AG04450 (cell line): ENCODE data around the gene LGALS12. TPM values are rescaled to one million over a fixed set of nuclear protein-coding genes. Genes with fewer than 3 reads are reported as not detected.

Experiments
- CTCF ChIA-PET: fragments of 300-600, 350-600 bp; formaldehyde crosslinking; extraction: SDS; loops from one replicate; lab custom pipeline; 2022; ENCODE audit warnings: antibody characterized with exemption, inconsistent platforms; lab: Charles Lee
- POLR2A ChIA-PET: fragments of 350-600 bp; formaldehyde crosslinking; extraction: SDS; loops from one replicate; lab custom pipeline; 2021; ENCODE audit warnings: antibody characterized with exemption, inconsistent platforms; lab: Yijun Ruan, JAX
- DNase-seq: peaks from one replicate; pipeline ENCODE4 v3.0.0-alpha.2; 2011; ENCODE audit warnings: low read depth, low spot score
- H3K27ac ChIP-seq: one replicate; pipeline ENCODE4 v1.5.1; 2012; ENCODE audit warnings: low read depth, low read length, control low read depth
- H3K27me3 ChIP-seq: one replicate; pipeline ENCODE4 v1.6.0; 2012; ENCODE audit warnings: low read length; ENCODE audit not compliant: control insufficient read depth, insufficient read depth
- H3K4me3 ChIP-seq: 2 replicates; pipeline ENCODE4 v1.5.1; 2011; ENCODE audit warnings: mild to moderate bottlenecking, low read depth, low read length, control low read depth
- H3K9me3 ChIP-seq: 2 replicates; pipeline ENCODE4 v1.5.1; 2012; ENCODE audit warnings: low read length; ENCODE audit not compliant: control insufficient read depth, insufficient read depth
- polyA minus RNA-seq: library from RNA; depleted of rRNA, polyadenylated mRNA; stranded (reverse); fragments of >200 nt; gene quantifications from 2 replicates; pipeline ENCODE4 v1.2.3, GENCODE V29; 2011; rRNA and poly(A)+ RNA removed
- polyA plus RNA-seq: library from polyadenylated mRNA; depleted of rRNA; stranded (reverse); fragments of >200 nt; gene quantifications from 2 replicates; pipeline ENCODE4 v1.2.3, GENCODE V29; 2011; rRNA removed
- TF ChIP-seq, protein P1 (sequence below): IDR thresholded peaks from 2 replicates; pipeline ENCODE4 v1.5.1; 2011; ENCODE audit warnings: low read depth, low read length, control low read depth, inconsistent platforms

Gene LGALS12, protein sequence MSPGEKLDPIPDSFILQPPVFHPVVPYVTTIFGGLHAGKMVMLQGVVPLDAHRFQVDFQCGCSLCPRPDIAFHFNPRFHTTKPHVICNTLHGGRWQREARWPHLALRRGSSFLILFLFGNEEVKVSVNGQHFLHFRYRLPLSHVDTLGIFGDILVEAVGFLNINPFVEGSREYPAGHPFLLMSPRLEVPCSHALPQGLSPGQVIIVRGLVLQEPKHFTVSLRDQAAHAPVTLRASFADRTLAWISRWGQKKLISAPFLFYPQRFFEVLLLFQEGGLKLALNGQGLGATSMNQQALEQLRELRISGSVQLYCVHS
- polyA plus RNA-seq: not detected in 2 replicates
- polyA minus RNA-seq: not detected in 2 replicates

DNA sequence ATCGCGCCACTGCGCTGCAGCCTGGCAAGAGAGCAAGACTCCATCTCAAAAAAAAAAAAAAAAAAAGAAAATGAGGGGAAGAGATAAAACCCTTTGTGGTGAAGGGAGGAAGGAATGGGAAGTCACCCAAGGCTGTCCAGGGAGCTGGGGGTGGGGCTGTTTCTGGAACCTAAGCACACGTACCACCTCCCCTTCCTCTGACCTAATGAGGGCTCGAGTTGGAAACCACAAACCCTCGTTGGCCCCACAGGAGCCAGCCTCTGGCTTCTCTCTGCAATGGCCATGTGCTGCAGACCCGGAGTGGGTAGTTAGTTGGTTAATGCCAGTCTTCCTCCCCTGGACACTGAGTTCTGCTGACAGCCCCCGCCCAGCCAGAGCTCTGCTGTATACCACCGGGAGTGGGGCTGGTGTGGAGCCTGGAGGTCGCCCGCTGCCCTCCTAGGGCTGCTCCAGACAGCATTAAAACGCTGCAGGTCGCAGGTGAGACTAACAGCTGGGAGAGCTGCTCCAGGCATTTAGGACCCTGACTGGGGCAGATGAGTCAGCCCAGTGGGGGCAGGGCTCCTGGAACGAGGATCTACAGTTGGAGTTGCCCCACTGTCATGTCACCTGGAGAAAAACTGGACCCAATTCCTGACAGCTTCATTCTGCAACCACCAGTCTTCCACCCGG is at the start of gene LGALS12:
LGALS12 (plus strand) TSS at position 228 of the 672 bp plus-strand sequence; CDS start at position 603, 375 bp downstream.
- TF ChIP-seq, protein P1, sequence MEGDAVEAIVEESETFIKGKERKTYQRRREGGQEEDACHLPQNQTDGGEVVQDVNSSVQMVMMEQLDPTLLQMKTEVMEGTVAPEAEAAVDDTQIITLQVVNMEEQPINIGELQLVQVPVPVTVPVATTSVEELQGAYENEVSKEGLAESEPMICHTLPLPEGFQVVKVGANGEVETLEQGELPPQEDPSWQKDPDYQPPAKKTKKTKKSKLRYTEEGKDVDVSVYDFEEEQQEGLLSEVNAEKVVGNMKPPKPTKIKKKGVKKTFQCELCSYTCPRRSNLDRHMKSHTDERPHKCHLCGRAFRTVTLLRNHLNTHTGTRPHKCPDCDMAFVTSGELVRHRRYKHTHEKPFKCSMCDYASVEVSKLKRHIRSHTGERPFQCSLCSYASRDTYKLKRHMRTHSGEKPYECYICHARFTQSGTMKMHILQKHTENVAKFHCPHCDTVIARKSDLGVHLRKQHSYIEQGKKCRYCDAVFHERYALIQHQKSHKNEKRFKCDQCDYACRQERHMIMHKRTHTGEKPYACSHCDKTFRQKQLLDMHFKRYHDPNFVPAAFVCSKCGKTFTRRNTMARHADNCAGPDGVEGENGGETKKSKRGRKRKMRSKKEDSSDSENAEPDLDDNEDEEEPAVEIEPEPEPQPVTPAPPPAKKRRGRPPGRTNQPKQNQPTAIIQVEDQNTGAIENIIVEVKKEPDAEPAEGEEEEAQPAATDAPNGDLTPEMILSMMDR: no peak
- Histone ChIP-seq H3K27me3 (peaks cover 7% of the 10 kb centered on the region), H3K27ac (no peak within 1 kb of the TSS), H3K9me3 (no peaks in the 10 kb centered on the region; the same call in 1 of the 2 replicates), H3K4me3 (no peak within 1 kb of the TSS)
- ChIA-PET CTCF (interaction anchor here (0.7 to 2.1 kb wide), 2 partner anchors 16 to 27 kb away, joined by 4 to 8 read pairs; no protein-coding TSS in a partner anchor), POLR2A (no interaction called here)
- DNase-seq: no peak

DNA sequence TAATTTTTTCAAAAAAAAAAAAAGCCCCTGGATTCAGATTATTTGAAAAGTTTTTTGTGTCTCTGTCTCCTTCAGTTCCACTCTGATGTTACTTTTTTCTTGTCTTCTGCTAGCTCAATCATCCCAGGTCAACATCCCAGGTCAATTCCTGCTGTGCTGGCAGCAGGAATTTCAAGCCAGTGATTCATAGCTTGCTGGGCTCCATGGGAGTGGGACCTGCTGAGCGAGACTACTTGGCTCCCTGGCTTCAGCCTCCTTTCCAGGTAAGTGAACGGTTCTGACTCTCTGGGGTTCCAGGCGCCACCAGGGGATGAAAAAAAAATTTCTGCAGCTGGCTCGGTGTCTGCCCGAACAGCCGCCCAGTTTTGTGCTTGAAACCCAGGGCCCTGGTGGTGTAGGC is 46.3 kb upstream of the LGALS12 start:
- Histone ChIP-seq H3K27ac (no peak overlapping the region), H3K27me3 (peaks cover 2% of the 10 kb centered on the region), H3K4me3 (no peak overlapping the region), H3K9me3 (no peaks in the 10 kb centered on the region)
- TF ChIP-seq, protein P1: no peak
- DNase-seq: no peak
- ChIA-PET CTCF (no interaction called here), POLR2A (no interaction called here)

DNA sequence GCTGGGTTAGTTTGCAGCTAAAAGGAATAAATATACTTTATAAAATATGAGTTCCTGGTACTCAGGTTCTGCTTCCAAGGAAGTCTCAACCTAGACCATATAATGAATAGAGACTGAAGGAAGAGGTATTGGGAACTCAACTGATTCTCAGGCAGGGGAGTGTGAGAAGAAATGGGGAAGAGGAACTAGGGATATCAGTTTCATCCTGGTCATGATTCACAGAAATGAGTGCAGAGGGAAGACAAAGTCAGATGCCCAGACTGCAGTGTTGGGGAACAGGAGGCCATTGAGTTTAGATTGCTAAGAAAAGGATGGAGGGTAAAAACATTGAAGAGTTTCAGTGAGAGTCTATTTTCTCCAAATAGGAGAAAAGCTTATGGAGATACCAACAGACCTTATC is 43.7 kb upstream of the LGALS12 start:
- no peak overlapping the region for H3K4me3 ChIP-seq
- no peak overlapping the region for H3K27ac ChIP-seq
- CTCF ChIA-PET: no interaction called here
- H3K27me3 ChIP-seq: peaks cover 4% of the 10 kb centered on the region
- POLR2A ChIA-PET: no interaction called here
- H3K9me3 ChIP-seq: no peaks in the 10 kb centered on the region
- TF ChIP-seq, protein P1: no peak
- no peak for DNase-seq

DNA sequence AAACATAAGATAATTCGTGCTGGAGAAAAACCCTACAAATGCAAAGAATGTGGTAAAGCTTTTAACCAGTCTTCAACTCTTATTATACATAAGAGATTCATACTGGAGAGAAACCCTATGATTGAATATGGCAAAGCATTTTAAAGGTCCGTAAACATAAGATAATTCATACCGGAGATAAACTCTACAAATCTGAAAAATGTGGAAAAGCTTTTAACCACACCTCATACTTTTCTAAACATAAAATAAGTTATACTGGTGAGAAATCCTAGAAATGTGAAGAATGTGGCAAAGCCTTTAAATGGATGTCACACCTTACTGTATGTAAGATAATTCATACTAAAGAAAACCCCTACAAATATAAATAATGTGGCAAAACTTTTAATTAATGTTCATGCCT is 35.6 kb upstream of the LGALS12 start:
- TF ChIP-seq, protein P1: no peak
- Histone ChIP-seq H3K9me3 (no peaks in the 10 kb centered on the region), H3K4me3 (no peak overlapping the region), H3K27me3 (peaks cover 2% of the 10 kb centered on the region), H3K27ac (no peak overlapping the region)
- DNase-seq: no peak
- POLR2A ChIA-PET: no interaction called here
- CTCF ChIA-PET: no interaction called here

DNA sequence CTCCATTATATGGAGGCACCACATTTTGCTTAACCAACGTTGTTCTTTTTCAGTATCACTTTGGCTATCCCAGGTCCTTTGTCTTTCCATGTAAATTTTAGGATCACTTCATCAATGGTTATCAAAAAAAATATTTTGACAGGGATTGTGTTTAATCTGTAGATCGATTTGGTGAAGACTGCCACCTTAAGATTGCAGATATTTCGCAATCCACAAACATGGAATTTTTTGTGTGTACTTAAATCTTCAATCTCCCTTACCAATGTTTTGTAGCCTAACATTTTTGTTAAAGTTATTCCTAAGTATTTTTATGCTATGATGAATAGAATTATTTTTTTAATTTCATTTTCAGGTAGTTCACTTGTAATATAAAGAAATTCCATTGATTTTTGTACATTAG is 33.5 kb upstream of the LGALS12 start:
- no peak overlapping the region for H3K27ac ChIP-seq
- TF ChIP-seq, protein P1: no peak
- H3K9me3 ChIP-seq: no peaks in the 10 kb centered on the region
- no peaks in the 10 kb centered on the region for H3K27me3 ChIP-seq
- H3K4me3 ChIP-seq: no peak overlapping the region
- ChIA-PET POLR2A (no interaction called here), CTCF (no interaction called here)
- no peak for DNase-seq
